HG02981 (cell line): ENCODE measurements around the gene CBY2.

ENCODE experiments used
- ATAC-seq: cut with Tn5 transposase; IDR thresholded peaks from one replicate; pipeline ENCODE4 v1.9.1; 2021; ENCODE audit warnings: mild to moderate bottlenecking, moderate library complexity; ENCODE audit not compliant: unreplicated experiment

CBY2 gene

GRCh38 chr13:45700971-45701900 is 884 bp upstream of the CBY2 start:
- ATAC-seq: peak; percentile 70

- ATAC-seq: no peak
These were observed 810 bp downstream of the CBY2 start for GRCh38 chr13:45702869-45703391.

- ATAC-seq: no peak
These were observed 2.2 kb downstream of the CBY2 start for GRCh38 chr13:45704211-45704739.

- no peak for ATAC-seq
These were observed 3.0 kb downstream of the CBY2 start for GRCh38 chr13:45704854-45705695.

- no peak for ATAC-seq
These were observed 3.8 kb downstream of the CBY2 start for GRCh38 chr13:45705918-45706317.

GRCh38 chr13:45707516-45708100 is 5.5 kb downstream of the CBY2 start:
- no peak for ATAC-seq

GRCh38 chr13:45711951-45712350 is 9.8 kb downstream of the CBY2 start:
- ATAC-seq: no peak

- no peak for ATAC-seq
These were observed 11.1 kb downstream of the CBY2 start for GRCh38 chr13:45713106-45713690.

GRCh38 chr13:45713721-45714120 is 11.6 kb downstream of the CBY2 start:
- no peak for ATAC-seq

GRCh38 chr13:45714170-45714569 is 12.1 kb downstream of the CBY2 start:
- ATAC-seq: no peak

- no peak for ATAC-seq
These were observed 13.2 kb downstream of the CBY2 start for GRCh38 chr13:45715351-45715750.

GRCh38 chr13:45717349-45717748 is 15.2 kb downstream of the CBY2 start:
- ATAC-seq: no peak

- ATAC-seq: no peak
These were observed 15.9 kb downstream of the CBY2 start for GRCh38 chr13:45718063-45718462.

- ATAC-seq: no peak
These were observed 16.9 kb downstream of the CBY2 start for GRCh38 chr13:45718992-45719391.

- ATAC-seq: no peak
These were observed 19.1 kb downstream of the CBY2 start for GRCh38 chr13:45721203-45721731.

- ATAC-seq: no peak
These were observed 21.7 kb downstream of the CBY2 start for GRCh38 chr13:45723798-45724197.

- peak; percentile 48 for ATAC-seq
These were observed 26.6 kb downstream of the CBY2 start for GRCh38 chr13:45728759-45729158.

- ATAC-seq: no peak
These were observed 29.3 kb downstream of the CBY2 start for GRCh38 chr13:45731455-45731854.

- no peak for ATAC-seq
These were observed 30.8 kb downstream of the CBY2 start for GRCh38 chr13:45732916-45733315.

GRCh38 chr13:45733361-45733760 is 31.2 kb downstream of the CBY2 start:
- ATAC-seq: no peak
